ENCODE data around the gene PRRG3.

Gene PRRG3

GRCh38 chrX:151737494-151737893 is 42.2 kb downstream of the PRRG3 start:
- TF ChIP-seq CTCF (conservative IDR thresholded peaks at IDR 0.05; ENCODE audit: control insufficient read depth, insufficient read depth, low read depth, low read length): no peak
- H3K4me3 ChIP-seq (ENCODE audit: control insufficient read depth, low read depth, low read length): no peak overlapping the region
- no peak for DNase-seq (ENCODE audit: low read depth)

- DNase-seq (ENCODE audit: low read depth): no peak
- TF ChIP-seq CTCF (conservative IDR thresholded peaks at IDR 0.05; ENCODE audit: control insufficient read depth, insufficient read depth, low read depth, low read length): no peak
- H3K4me3 ChIP-seq (ENCODE audit: control insufficient read depth, low read depth, low read length): no peak overlapping the region
Measured at GRCh38 chrX:151738751-151739150, 43.5 kb downstream of the PRRG3 start.

DNA sequence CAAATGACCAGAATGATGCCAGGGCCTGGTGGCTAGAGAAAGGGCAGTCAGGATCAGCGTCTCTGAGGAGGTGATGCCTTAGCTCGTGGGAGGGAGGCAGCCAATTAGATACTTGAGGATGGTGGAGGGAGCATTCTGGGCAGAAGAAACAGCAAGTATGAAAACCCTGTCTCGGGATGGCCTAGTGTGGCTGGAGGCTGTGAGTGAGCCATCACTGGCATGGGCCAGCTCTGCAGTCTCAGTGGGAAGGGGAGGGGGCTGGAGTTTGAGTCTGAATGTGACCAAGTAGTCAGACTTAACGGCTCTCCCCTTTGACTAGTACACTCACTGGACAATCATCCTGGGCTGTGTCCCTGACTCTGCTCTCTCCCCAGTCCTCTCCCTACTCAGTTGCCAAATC is 46.3 kb downstream of the PRRG3 start:
- no peak for DNase-seq (ENCODE audit: low read depth)
- no peak for TF ChIP-seq CTCF (conservative IDR thresholded peaks at IDR 0.05; ENCODE audit: control insufficient read depth, insufficient read depth, low read depth, low read length)

DNA sequence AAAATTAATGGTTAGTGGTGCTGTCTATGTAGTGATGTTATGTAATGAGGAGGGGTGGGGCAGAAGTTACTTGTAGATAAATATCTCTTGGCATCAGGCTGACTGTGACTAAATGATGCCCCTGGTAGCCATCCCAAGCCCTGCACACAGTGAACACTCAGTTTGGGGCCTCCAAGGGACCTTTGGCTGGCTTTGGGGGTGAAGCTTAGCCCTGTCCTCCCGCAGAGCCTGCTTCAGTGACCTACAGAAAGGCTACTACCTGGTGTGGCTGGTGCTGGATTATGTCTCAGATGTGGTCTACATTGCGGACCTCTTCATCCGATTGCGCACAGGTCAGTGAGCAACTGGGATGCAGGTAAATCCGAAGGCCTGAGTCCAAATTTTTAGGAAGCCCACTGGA is 47.1 kb downstream of the PRRG3 start:
- H3K4me3 ChIP-seq (ENCODE audit: control insufficient read depth, low read depth, low read length): no peak overlapping the region
- TF ChIP-seq CTCF (conservative IDR thresholded peaks at IDR 0.05; ENCODE audit: control insufficient read depth, insufficient read depth, low read depth, low read length): no peak
- DNase-seq (ENCODE audit: low read depth): no peak

More for the DNA sequence above, 46.3 kb downstream of the PRRG3 start:
- no peak overlapping the region for H3K4me3 ChIP-seq (ENCODE audit: control insufficient read depth, low read depth, low read length)

DNA sequence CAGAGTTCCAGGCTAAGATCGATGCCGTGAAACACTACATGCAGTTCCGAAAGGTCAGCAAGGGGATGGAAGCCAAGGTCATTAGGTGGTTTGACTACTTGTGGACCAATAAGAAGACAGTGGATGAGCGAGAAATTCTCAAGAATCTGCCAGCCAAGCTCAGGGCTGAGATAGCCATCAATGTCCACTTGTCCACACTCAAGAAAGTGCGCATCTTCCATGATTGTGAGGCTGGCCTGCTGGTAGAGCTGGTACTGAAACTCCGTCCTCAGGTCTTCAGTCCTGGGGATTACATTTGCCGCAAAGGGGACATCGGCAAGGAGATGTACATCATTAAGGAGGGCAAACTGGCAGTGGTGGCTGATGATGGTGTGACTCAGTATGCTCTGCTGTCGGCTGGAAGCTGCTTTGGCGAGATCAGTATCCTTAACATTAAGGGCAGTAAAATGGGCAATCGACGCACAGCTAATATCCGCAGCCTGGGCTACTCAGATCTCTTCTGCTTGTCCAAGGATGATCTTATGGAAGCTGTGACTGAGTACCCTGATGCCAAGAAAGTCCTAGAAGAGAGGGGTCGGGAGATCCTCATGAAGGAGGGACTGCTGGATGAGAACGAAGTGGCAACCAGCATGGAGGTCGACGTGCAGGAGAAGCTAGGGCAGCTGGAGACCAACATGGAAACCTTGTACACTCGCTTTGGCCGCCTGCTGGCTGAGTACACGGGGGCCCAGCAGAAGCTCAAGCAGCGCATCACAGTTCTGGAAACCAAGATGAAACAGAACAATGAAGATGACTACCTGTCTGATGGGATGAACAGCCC is 48.6 kb downstream of the PRRG3 start:
- H3K4me3 ChIP-seq (ENCODE audit: control insufficient read depth, low read depth, low read length): no peak overlapping the region
- DNase-seq (ENCODE audit: low read depth): no peak
- no peak for TF ChIP-seq CTCF (conservative IDR thresholded peaks at IDR 0.05; ENCODE audit: control insufficient read depth, insufficient read depth, low read depth, low read length)

- no peak for TF ChIP-seq CTCF (conservative IDR thresholded peaks at IDR 0.05; ENCODE audit: control insufficient read depth, insufficient read depth, low read depth, low read length)
Measured at GRCh38 chrX:151745651-151746050, 50.4 kb downstream of the PRRG3 start.

More at GRCh38 chrX:151745651-151746050, 50.4 kb downstream of the PRRG3 start:
- no peak overlapping the region for H3K4me3 ChIP-seq (ENCODE audit: control insufficient read depth, low read depth, low read length)
- no peak for DNase-seq (ENCODE audit: low read depth)
